Stimulated activated memory B cell treated with anti-CD40 and anti-IgM and Interleukin-4, amounts not matched to agents 10 μg/mL and 1 μg/mL and 100 μg/mL, for 72 hours (primary cell): Measurements from ENCODE around the gene OCA2.
A peak's percentile ranks its signal among the peaks of the same experiment; 100 is the strongest.

Experiments used
- ATAC-seq: fragments of 150-1000 bp; cut with Tn5 transposase; 2 replicates; pipeline ENCODE4 v1.10.0; 2021
- H3K27ac Mint-ChIP-seq: one replicate; pipeline ENCODE4 v1.8.0; 2022; ENCODE audit warnings: mild to moderate bottlenecking, mixed read lengths
- H3K27me3 Mint-ChIP-seq: one replicate; pipeline ENCODE4 v1.8.0; 2022; ENCODE audit warnings: mixed read lengths
- H3K36me3 Mint-ChIP-seq: one replicate; pipeline ENCODE4 v1.8.0; 2022; ENCODE audit warnings: mixed read lengths
- H3K4me1 Mint-ChIP-seq: one replicate; pipeline ENCODE4 v1.8.0; 2022; ENCODE audit warnings: mixed read lengths
- H3K4me3 Mint-ChIP-seq: one replicate; pipeline ENCODE4 v1.8.0; 2022; ENCODE audit warnings: mild to moderate bottlenecking, moderate library complexity, mixed read lengths
- H3K9me3 Mint-ChIP-seq: one replicate; pipeline ENCODE4 v1.8.0; 2022; ENCODE audit warnings: mixed read lengths

OCA2 gene

DNA sequence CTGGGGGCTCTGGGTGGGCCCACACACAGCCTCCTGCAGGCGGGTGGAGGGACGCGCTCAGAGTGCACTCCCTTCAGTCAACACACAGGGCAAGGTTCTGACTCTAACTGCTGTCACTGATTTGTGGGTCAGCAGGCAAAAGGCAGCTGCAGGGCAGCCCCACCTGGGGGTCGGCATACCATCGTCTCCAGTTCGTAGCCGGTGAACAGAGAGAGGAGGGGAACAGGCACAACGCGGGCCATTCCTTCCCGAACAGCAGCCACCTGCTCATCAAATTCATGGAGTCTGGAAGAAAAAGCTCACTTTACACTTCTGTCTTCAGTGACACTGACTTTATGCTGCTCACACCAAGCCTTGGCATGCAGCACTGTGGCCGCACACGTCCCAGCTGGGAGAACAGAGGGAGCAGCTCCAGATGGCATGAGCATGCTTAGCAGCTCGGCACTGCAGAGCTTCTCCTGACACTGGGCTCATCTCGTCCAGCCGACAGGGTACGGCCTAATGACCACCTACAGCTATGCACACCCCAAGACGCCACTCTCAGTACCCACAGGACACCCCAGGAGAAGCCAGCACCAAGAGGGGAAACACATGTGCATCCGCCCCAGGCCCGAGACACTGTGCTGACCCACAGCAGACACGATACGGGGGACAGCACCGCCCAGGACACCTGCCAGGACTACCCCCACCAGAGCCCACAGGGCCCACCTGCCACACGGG, 14.4 kb upstream of the OCA2 start:
- H3K27me3 Mint-ChIP-seq, result no peaks in the 10 kb centered on the region
- H3K9me3 Mint-ChIP-seq, result no peaks in the 10 kb centered on the region
- no peak overlapping the region for H3K27ac Mint-ChIP-seq
- H3K36me3 Mint-ChIP-seq, result peaks cover 66% of the 10 kb centered on the region
- H3K4me3 Mint-ChIP-seq, result no peak overlapping the region
- ATAC-seq, result no peak
- no peaks in the 10 kb centered on the region for H3K4me1 Mint-ChIP-seq

GRCh38 chr15:28112962-28113361, 13.8 kb upstream of the OCA2 start:
- Mint-ChIP-seq H3K4me3 (no peak overlapping the region), H3K9me3 (no peaks in the 10 kb centered on the region), H3K27me3 (no peaks in the 10 kb centered on the region), H3K27ac (no peak overlapping the region), H3K4me1 (no peaks in the 10 kb centered on the region), H3K36me3 (peaks cover 61% of the 10 kb centered on the region)
- no peak for ATAC-seq

GRCh38 chr15:28112101-28112760, 13.1 kb upstream of the OCA2 start:
- H3K27ac Mint-ChIP-seq, result no peak overlapping the region
- peaks cover 53% of the 10 kb centered on the region for H3K36me3 Mint-ChIP-seq
- ATAC-seq, result no peak
- H3K4me3 Mint-ChIP-seq, result no peak overlapping the region
- no peaks in the 10 kb centered on the region for H3K9me3 Mint-ChIP-seq
- H3K27me3 Mint-ChIP-seq, result no peaks in the 10 kb centered on the region
- peaks cover 3% of the 10 kb centered on the region for H3K4me1 Mint-ChIP-seq

GRCh38 chr15:28111543-28111942, 12.4 kb upstream of the OCA2 start:
- H3K4me1 Mint-ChIP-seq, result peaks cover 6% of the 10 kb centered on the region
- H3K36me3 Mint-ChIP-seq, result peaks cover 49% of the 10 kb centered on the region
- H3K9me3 Mint-ChIP-seq, result no peaks in the 10 kb centered on the region
- ATAC-seq, result no peak
- no peaks in the 10 kb centered on the region for H3K27me3 Mint-ChIP-seq
- H3K4me3 Mint-ChIP-seq, result no peak overlapping the region
- no peak overlapping the region for H3K27ac Mint-ChIP-seq

- Mint-ChIP-seq H3K36me3 (peaks cover 40% of the 10 kb centered on the region), H3K27ac (no peak overlapping the region), H3K27me3 (peaks cover 10% of the 10 kb centered on the region), H3K4me1 (peaks cover 13% of the 10 kb centered on the region), H3K9me3 (no peaks in the 10 kb centered on the region), H3K4me3 (no peak overlapping the region)
- no peak for ATAC-seq
Observed at GRCh38 chr15:28110481-28110881, 11.4 kb upstream of the OCA2 start.

DNA sequence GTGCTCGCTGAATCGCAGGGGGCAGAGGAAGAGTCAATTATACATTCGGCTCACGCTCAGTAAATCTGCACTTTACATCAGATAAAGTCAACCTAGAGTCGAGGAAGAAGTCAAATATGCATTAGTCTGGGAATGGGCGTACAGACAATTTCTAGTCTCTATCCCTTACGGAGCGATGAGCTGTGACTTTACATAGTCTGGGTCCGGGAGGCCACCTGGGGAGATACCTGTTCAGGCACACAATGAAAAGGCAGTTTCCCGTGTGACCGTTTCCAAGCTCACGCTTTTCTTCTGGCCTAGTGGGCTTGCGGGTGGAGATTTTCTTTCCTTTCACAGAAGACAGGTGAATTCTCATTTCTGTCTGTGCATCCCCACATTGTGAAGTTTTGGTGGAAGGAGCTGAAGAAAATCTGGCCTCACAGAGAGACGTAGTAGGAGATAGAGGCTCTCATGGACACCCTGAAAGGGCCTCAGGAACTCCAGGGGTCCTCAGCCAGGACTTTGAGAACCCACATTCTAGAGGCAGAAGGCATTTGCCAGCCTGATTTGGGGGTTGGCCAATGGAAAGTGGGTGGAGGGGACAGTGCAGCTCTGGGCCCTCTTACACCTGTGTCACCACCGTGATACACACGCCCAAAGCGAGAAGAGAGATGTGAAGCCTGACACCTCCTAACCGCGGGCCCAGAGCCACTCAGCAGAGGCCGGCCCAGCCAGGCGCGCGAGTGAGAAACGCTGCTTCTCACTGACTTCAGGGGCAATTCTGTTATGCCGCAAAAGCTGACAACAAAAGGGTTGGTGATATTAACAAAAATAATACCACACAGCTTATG, 10.7 kb upstream of the OCA2 start:
- Mint-ChIP-seq H3K27ac (no peak overlapping the region), H3K9me3 (no peaks in the 10 kb centered on the region), H3K36me3 (peaks cover 34% of the 10 kb centered on the region), H3K27me3 (peaks cover 16% of the 10 kb centered on the region), H3K4me1 (peaks cover 20% of the 10 kb centered on the region), H3K4me3 (no peak overlapping the region)
- no peak for ATAC-seq

DNA sequence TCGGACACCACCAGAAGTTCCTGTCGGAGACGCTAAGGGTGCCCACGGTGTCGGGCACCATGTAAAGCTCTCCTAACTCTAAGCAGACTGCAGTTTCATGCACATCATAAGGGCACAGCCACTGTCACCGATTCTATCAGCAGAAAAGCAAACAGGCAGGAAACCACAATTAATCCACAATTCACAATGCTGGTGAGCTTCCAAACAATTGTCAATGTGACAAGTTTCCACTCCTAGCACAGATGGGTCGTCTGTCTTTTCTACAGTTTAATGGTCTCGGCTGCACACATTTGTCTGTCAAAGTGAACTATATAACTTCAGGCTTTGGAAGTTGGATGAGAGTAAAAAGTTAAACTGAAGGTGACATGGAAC, 8.8 kb upstream of the OCA2 start:
- Mint-ChIP-seq H3K9me3 (no peaks in the 10 kb centered on the region), H3K4me3 (no peak overlapping the region), H3K4me1 (peaks cover 23% of the 10 kb centered on the region), H3K27me3 (peaks cover 36% of the 10 kb centered on the region), H3K27ac (no peak overlapping the region), H3K36me3 (peaks cover 18% of the 10 kb centered on the region)
- ATAC-seq, result no peak

DNA sequence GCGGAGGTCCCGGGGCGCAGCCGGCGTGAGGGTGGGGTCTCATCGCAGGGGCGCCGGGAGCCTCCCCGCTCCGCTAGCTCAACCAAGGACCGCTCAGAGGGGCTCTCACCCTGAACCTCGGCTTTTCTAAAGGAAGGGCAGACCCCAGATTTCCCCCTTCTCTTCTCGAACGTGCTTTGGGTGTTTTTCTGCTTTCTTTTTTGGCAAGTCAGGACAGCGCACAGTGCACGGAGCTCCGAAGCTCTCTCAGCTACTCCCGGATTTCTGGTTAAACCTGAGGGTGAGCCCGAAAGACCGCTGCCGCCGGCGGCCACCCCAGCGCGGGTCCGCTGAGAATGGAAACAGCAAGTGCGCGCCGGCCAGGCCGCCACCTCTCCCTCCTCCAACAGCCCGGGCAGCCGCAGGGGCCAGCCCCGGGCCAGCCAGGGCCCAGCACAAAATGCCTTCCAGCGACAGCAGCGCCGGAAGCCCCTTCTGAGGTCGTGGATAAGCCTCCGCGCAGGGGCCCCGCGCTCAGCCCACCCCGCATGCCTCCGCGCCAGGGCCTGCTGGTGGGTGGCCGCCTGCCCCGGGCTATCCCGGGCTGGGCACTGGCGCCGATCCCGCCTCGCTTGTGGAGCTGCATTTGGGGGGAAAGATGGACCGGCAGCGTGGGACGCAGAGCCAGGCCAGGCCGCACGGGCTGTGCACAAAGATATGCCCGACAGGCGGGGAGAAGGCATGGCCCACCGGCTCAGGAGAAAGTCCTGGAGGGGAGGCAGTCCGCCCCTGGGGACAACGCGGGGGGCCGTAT, 8.2 kb upstream of the OCA2 start:
- Mint-ChIP-seq H3K27me3 (peaks cover 36% of the 10 kb centered on the region), H3K9me3 (no peaks in the 10 kb centered on the region), H3K4me3 (peak overlapping the region; percentile 78), H3K4me1 (peaks cover 23% of the 10 kb centered on the region), H3K27ac (no peak overlapping the region), H3K36me3 (peaks cover 12% of the 10 kb centered on the region)
- ATAC-seq, result no peak

GRCh38 chr15:28106294-28107110, 7.4 kb upstream of the OCA2 start:
- Mint-ChIP-seq H3K4me3 (peak overlapping the region; percentile 32), H3K9me3 (no peaks in the 10 kb centered on the region), H3K27me3 (peaks cover 36% of the 10 kb centered on the region), H3K27ac (no peak overlapping the region), H3K4me1 (peaks cover 23% of the 10 kb centered on the region), H3K36me3 (peaks cover 4% of the 10 kb centered on the region)
- ATAC-seq, result peak; percentile 31

DNA sequence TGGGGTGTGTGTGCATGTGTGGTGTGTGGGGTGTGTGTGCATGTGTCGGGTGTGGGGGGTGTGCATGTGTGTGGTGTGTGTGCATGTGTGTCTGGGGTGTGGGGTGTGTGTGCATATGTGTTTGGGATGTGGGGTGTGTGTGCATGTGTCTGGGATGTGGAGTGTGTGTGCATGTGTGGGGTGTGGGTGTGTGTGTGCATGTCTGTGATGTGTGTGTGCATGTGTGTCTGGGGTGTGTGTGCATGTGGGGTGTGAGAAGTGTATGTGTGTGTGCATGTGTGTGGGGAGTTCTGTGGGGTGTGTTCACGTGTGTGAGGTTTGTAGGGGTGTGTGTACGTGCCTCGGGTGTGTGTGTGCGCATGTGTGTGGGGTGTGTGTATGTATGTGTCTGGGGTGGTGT, 6.7 kb upstream of the OCA2 start:
- H3K27ac Mint-ChIP-seq, result no peak overlapping the region
- peaks cover 23% of the 10 kb centered on the region for H3K4me1 Mint-ChIP-seq
- no peaks in the 10 kb centered on the region for H3K36me3 Mint-ChIP-seq
- no peaks in the 10 kb centered on the region for H3K9me3 Mint-ChIP-seq
- no peak for ATAC-seq
- H3K27me3 Mint-ChIP-seq, result peaks cover 36% of the 10 kb centered on the region
- peak overlapping the region; percentile 32 for H3K4me3 Mint-ChIP-seq

DNA sequence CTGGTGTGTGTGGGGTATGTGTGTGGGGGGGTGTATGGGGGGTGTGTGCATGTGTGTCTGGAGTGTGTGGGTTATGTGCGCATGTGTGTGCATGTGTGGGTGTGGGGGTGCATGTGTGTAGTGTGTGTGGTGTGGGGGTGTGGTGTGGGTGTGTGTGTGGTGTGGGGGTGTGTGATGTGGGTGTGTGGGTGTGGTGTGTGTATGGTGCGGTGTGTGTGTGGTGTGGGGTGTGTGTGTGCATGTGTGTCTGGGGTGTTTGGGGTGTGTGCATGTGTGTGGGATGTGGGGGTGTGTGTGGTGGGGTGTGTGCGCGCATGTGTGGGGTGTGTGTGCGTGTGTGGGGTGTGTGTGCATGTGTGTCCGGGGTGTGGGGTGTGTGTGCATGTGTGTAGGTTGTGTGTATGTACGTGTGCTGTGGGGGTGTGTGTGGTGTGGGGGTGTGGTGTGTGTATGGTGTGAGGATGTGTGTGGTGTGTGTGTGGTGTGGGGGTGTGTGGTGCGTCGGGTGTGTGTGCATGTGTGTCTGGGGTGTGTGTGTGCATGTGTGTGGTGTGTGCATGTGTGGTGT, 6.2 kb upstream of the OCA2 start:
- ATAC-seq, result no peak
- Mint-ChIP-seq H3K4me1 (peaks cover 23% of the 10 kb centered on the region), H3K27me3 (peaks cover 41% of the 10 kb centered on the region), H3K4me3 (peak overlapping the region; percentile 32), H3K9me3 (no peaks in the 10 kb centered on the region), H3K36me3 (no peaks in the 10 kb centered on the region), H3K27ac (no peak overlapping the region)

- Mint-ChIP-seq H3K27ac (no peak overlapping the region), H3K9me3 (no peaks in the 10 kb centered on the region), H3K4me1 (peaks cover 23% of the 10 kb centered on the region), H3K27me3 (peaks cover 51% of the 10 kb centered on the region), H3K36me3 (no peaks in the 10 kb centered on the region), H3K4me3 (no peak overlapping the region)
- no peak for ATAC-seq
Observed at GRCh38 chr15:28104326-28104725, 5.2 kb upstream of the OCA2 start.

DNA sequence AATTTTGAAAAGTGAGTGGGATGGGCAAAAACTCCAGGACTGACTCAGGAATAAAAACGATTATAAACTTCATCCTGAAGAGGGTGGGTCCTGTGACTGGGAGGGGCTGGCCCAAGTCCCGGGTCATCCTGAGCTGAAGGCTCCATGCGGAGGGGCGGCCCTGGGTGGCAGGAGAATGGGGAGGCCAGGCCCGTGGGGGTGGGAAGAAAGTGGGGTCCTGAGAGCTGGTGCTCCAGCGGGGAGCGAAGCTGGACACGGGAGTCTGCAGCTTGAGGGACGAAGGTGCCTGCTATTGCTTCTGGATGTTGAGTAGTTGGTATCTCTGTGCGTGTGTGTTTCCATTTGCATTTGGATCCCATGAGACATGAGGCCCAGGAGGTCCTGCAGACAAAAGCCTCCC, 4.7 kb upstream of the OCA2 start:
- Mint-ChIP-seq H3K36me3 (no peaks in the 10 kb centered on the region), H3K27ac (no peak overlapping the region), H3K4me3 (no peak overlapping the region), H3K9me3 (no peaks in the 10 kb centered on the region), H3K4me1 (peaks cover 23% of the 10 kb centered on the region), H3K27me3 (peaks cover 53% of the 10 kb centered on the region)
- no peak for ATAC-seq

GRCh38 chr15:28101983-28102441, 2.9 kb upstream of the OCA2 start:
- Mint-ChIP-seq H3K4me1 (peaks cover 31% of the 10 kb centered on the region), H3K4me3 (no peak overlapping the region), H3K27me3 (peaks cover 71% of the 10 kb centered on the region), H3K9me3 (no peaks in the 10 kb centered on the region), H3K27ac (no peak overlapping the region), H3K36me3 (no peaks in the 10 kb centered on the region)
- no peak for ATAC-seq
